GM13976 (cell line): ENCODE data around the gene ANKRD42.

Source experiments
- DNase-seq: peaks from one replicate; pipeline ENCODE4 v3.0.0; 2012; ENCODE audit warnings: low spot score
- CTCF ChIP-seq: IDR thresholded peaks from 2 replicates; pipeline ENCODE4 v1.5.1; 2012; ENCODE audit warnings: borderline replicate concordance, mild to moderate bottlenecking; ENCODE audit not compliant: insufficient read depth; ENCODE audit errors: extremely low read depth, missing control alignments, control extremely low read depth
- in situ Hi-C: fragments of 300-500 bp; cut with MboI; formaldehyde crosslinking; loops from one replicate; pipeline ENCODE4 v1.12.0; 2022; ENCODE audit warnings: low sequenced_read_pairs, mixed read lengths, inconsistent platforms; ENCODE audit not compliant: unreplicated experiment

The ANKRD42 gene

GRCh38 chr11:83223457-83223856 lies 29.9 kb downstream of the ANKRD42 start:
- TF ChIP-seq CTCF: no peak
- in situ Hi-C loops: no loop called here

DNA sequence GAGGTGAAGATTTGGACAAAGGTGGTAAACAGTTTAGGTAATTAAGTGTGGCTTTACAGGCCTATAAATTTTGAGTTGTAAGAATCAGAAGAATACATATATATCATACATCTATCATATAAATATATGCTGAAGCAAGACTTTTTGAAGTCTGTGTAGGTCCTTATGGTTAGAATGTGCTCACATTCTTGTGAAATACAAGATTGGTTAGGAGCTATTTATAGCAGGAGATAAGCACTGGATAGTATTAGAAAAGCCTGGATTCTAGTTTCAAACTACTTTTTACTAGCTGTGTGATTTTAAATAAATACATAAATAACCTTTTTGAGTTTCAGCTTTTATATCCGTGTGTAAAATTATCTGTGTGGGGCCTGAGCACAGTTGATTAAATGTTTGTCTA lies 42.3 kb downstream of the ANKRD42 start:
- no peak for DNase-seq
- in situ Hi-C loops: loop anchor here (25.0 kb wide), 1 partner anchor 524 kb away; no protein-coding TSS in a partner anchor
- TF ChIP-seq CTCF: no peak

More at GRCh38 chr11:83223457-83223856, 29.9 kb downstream of the ANKRD42 start:
- DNase-seq: no peak

GRCh38 chr11:83238111-83238510 lies 44.6 kb downstream of the ANKRD42 start:
- no peak for DNase-seq
- in situ Hi-C loops: loop anchor here (25.0 kb wide), 1 partner anchor 526 kb away; no protein-coding TSS in a partner anchor
- no peak for TF ChIP-seq CTCF

DNA sequence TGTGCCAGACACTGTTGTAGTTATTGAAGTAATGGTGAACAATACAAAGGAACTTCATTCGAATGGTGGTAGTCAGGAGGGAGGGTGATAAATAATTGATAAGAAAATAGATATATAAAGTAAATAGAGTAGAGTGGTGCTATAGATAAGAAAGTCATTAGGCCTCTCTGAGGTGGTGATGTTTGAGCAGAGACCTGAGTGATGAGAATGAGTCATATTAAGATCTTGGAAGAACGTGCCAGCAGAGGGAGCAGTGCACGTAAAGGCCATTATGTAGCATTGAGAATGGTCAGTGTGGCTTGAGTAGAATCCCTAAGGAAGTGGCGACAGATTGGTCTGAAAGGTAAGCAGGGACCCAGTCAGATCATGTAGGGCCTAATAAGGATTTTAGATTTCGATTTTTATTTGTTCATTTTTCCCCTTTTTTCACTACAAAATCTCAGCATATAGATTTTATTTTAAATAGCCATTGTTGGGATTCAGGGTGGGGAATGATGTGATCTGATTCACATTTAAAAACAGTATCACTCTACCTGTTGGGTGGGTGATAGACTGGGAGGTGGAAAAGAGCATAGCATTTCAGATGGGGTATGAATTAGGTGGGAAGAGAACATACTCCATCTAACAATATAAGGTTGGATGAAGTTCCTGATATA lies 47.9 kb downstream of the ANKRD42 start:
- in situ Hi-C loops: loop anchor here (25.0 kb wide), 1 partner anchor 529 kb away; no protein-coding TSS in a partner anchor
- peak; percentile 34 for DNase-seq
- peak; percentile 59 for TF ChIP-seq CTCF

DNA sequence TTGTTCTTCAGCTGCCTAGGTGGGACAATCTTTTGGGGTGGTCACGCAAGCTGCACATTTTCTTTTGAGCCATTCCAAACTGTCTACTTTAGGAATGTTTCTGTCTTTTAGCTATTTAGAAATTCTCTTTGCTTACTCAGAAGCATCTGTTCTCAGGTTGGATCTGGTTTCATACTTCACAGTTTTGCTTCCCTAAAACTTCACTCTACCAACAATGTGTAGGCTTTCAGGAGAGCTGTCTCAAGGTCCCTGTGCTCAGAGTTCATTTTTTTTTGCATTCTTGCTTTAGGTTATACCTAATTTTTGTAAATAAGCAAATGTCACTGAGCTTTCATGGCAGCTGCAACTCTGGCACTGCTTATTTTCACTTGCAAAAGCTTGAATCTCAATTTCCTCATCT lies 55.9 kb downstream of the ANKRD42 start:
- in situ Hi-C loops: loop anchor here (25.0 kb wide), 1 partner anchor 537 kb away; no protein-coding TSS in a partner anchor
- TF ChIP-seq CTCF: no peak
- no peak for DNase-seq

- DNase-seq: peak; percentile 50
- in situ Hi-C loops: loop anchor here (25.0 kb wide), 1 partner anchor 538 kb away; no protein-coding TSS in a partner anchor
- TF ChIP-seq CTCF: peak; percentile 38
Observed at GRCh38 chr11:83249972-83250593, 56.6 kb downstream of the ANKRD42 start.
